ENCODE measurements around the gene ANKMY1. TPM values are rescaled to one million over a fixed set of nuclear protein-coding genes. Genes with fewer than 3 reads are reported as not detected.

The ANKMY1 gene
- total RNA-seq, 1 experiment from 2014 or later, result 4.0 TPM

- DNase-seq (ENCODE audit: low read depth), result no peak
Measured at GRCh38 chr2:240594511-240595380, 37.0 kb upstream of the ANKMY1 start.

- DNase-seq (ENCODE audit: low read depth), result no peak
Measured at GRCh38 chr2:240593703-240594451, 36.1 kb upstream of the ANKMY1 start.

GRCh38 chr2:240593026-240593702 is 35.4 kb upstream of the ANKMY1 start:
- DNase-seq (ENCODE audit: low read depth), result no peak

- DNase-seq (ENCODE audit: low read depth), result no peak
Measured at GRCh38 chr2:240591784-240592183, 34.0 kb upstream of the ANKMY1 start.

GRCh38 chr2:240591226-240591625 is 33.4 kb upstream of the ANKMY1 start:
- no peak for DNase-seq (ENCODE audit: low read depth)

- DNase-seq (ENCODE audit: low read depth), result no peak
Measured at GRCh38 chr2:240590681-240591111, 32.9 kb upstream of the ANKMY1 start.

GRCh38 chr2:240589850-240590525 is 32.2 kb upstream of the ANKMY1 start:
- DNase-seq (ENCODE audit: low read depth), result no peak

- DNase-seq (ENCODE audit: low read depth), result no peak
Measured at GRCh38 chr2:240589375-240589774, 31.6 kb upstream of the ANKMY1 start.

GRCh38 chr2:240588669-240589068 is 30.9 kb upstream of the ANKMY1 start:
- DNase-seq (ENCODE audit: low read depth), result no peak

GRCh38 chr2:240588006-240588655 is 30.3 kb upstream of the ANKMY1 start:
- no peak for DNase-seq (ENCODE audit: low read depth)

- DNase-seq (ENCODE audit: low read depth), result no peak
Measured at GRCh38 chr2:240586919-240587800, 29.4 kb upstream of the ANKMY1 start.

GRCh38 chr2:240586198-240586918 is 28.6 kb upstream of the ANKMY1 start, which contains the start of gene CAPN10:
TSS of gene CAPN10 (plus strand) at chr2:240586734. CDS start at chr2:240586912, 178 bp downstream.
- DNase-seq (ENCODE audit: low read depth), result peak; percentile 95

GRCh38 chr2:240585681-240586197 is 28.0 kb upstream of the ANKMY1 start:
- DNase-seq (ENCODE audit: low read depth), result no peak

- DNase-seq (ENCODE audit: low read depth), result no peak
Measured at GRCh38 chr2:240585101-240585500, 27.3 kb upstream of the ANKMY1 start.

GRCh38 chr2:240584486-240585031 is 26.8 kb upstream of the ANKMY1 start:
- DNase-seq (ENCODE audit: low read depth), result peak; percentile 73

- no peak for DNase-seq (ENCODE audit: low read depth)
Measured at GRCh38 chr2:240583774-240584173, 26.0 kb upstream of the ANKMY1 start.

- DNase-seq (ENCODE audit: low read depth), result no peak
Measured at GRCh38 chr2:240582781-240583180, 25.0 kb upstream of the ANKMY1 start.

- peak; percentile 81 for DNase-seq (ENCODE audit: low read depth)
Measured at GRCh38 chr2:240581811-240582210, 24.0 kb upstream of the ANKMY1 start.
